Stimulated activated CD4-positive, alpha-beta T cell treated with anti-CD3 and anti-CD28 coated beads, Interleukin-4, amount 100 ng/mL, for 1 hour (primary cell): ENCODE data around the gene SYCP1.
A peak's percentile ranks its signal among the peaks of the same experiment; 100 is the strongest.
"Not testable (repeated sequence)": the region's sequence is repeated elsewhere in the genome, so short reads cannot be mapped to it uniquely, and the experiment has no call there.

Experiments used
- DNase-seq: peaks from one replicate; pipeline ENCODE4 v3.0.0-alpha.2; 2020

The SYCP1 gene

DNA sequence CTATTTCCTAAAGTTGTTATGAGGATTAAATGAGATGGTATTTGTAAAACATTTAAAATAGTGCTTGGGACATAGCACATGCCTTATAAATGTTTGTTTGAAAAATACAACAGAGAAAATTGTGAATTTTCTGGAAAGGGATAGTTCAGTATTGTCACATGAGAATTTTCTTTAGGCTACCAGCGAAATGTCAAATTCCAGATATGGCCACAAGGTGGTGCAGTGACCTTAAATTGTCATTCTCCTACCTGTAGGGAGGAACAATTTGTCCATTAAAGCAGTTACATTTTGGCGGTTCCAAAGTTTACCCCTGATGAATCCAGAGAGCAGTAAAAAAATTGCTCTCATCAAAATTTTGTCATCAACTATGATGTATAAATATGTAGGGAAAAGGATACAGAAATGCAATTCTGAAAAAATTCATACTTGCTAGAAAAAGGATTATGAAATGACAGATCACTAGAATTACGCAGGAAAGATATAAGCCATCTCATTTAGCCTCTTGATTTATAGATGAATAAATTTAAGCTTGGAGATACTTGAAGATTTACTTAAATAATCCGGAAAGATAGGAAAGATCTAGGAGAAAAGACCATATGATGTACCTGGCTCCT lies 124.7 kb downstream of the SYCP1 start:
- peak; percentile 61 for DNase-seq

DNA sequence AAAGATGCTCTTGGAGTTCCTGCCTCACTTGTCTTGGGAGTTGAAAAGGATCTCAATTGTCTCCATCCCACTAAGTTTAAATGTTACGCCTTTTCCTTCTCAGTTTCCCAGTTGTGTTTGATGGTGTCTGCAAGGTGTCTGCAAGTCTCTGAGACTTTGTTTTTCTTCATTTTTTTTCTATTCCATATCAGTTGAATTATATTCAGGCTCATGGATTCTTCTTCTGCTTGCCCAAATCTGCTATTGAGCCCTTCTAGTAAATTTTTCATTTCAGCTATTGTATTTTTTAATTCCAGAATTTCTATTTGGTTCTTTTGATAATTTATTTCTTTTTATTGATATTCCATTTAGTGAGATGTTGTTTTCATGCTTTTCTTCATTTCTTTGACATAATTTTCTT lies 127.6 kb downstream of the SYCP1 start:
- no peak for DNase-seq

DNA sequence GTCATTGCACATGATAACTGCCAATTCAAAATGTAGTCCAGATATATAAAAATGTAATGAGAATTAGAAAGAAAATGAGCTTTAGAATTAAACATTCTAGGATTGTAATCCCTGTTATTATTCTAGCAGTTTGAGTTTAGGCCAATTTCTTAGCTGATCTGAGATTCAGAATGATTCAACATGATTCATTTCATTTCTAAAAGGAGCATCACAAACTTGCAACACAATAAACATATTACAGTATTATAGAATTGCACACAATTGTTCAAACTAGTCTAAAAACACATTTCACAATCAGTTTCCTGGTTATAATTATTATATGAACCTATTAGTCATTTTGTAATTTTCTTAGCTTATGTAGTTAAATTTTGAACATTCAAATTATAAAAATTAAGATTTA lies 131.6 kb downstream of the SYCP1 start:
- DNase-seq: no peak

DNA sequence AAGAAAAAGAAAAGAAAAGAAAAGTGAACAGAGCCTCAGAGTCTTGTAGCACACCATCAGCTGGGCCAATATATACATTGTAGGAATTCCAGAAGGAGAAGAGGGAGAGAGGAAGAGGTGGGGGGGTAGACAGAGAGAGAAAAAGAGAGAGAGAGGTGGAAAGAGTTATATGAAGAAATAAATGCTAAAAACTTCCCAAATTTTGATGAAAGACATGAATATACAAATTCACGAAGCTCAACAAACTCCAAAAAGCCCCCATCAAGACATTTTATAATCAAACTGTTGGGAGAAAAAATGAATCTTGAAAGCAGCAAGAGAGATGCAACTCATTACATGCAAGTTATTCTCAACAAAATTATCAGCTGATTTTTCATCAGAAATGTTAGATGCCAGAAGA lies 133.4 kb downstream of the SYCP1 start:
- no peak for DNase-seq

DNA sequence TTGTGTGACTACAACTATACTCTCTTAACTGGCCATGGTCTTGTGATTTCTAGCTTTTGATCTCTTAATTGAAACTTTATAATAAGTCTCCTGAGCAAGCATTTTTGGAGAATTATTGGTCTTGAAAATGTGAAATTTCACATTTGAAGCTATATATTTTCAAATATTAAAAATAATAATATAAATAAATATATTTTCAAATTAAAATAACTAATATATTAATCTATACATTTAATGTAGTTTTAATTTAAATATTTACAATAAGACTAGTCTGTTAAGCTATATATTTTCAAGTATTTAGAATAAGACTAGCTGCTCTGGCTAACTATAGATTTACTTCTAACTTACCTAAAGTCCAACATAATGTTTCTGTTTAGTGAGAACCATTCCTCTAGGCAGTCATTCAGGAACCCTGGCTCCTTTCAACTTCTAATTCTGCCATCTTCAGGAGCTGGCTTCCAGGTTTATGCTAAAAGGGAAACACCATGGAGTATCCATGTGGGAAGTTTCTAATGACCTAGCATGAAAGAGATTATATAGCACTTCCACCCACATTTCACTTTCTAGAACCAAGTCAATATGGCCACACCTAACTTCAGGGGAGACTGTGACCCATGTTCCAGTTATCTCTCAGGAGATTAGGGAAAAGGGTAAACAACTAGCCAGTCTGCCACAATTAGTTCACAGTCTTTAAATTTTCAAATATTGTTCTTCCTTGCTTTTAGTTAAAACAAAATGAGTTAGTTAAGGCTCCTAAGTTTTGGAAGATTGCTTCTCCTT lies 143.0 kb downstream of the SYCP1 start:
- DNase-seq: no peak

DNA sequence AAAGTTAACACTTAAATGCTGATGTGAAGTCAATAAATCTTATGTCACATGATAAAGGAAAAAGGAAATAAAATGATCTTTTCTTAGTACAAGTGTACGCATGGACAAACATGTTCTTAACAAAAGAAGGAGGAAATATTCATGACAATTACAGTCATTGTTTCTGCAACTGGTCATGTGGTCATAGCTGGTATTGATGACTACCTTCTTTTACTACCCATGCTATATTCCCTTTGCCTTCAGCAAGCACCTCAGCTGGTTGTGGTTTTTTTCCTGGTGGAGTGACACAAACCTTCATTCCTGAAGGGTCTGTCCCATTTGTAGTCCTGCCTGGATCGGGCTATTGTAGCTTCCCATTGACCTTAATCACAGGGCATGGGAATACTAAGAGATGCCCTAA lies 151.5 kb downstream of the SYCP1 start:
- no peak for DNase-seq

DNA sequence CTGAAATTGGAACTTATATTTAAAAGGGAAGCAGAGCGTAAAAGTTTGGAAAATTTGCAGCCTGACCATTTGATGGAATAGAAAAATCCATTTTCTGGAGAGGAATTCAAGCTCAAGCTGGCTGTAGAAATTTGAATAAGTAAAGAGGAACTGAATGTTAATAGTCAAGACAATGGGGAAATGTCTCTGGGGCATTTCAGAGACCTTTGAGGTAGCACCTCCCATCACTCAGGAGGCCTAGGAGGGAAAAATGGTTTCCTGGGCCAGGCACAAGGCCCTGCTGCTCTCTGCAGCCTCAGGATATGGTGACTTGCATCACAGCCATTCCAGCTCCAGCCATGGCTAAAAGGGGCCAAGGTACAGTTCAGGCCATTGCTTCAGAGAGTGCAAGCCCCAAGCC lies 157.3 kb downstream of the SYCP1 start:
- DNase-seq: no peak

DNA sequence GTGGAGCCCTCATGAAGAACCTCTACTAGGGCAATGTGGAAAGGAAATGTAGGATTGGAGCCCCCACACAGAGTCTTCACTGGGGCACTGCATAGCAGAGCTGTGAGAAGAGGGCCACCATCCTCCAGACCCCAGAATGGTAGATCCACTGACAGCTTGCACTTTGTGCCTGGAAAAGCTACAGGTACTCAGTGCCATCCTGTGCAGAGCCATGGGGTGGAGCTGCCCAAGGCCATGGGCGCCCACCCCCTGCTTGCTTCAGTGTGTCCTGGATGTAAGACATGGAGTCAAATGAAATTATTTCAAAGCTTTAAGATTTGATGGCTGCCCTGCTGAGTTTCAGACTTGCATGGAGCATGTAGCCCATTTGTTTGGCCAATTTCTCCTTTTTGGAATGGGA lies 157.8 kb downstream of the SYCP1 start:
- no peak for DNase-seq

DNA sequence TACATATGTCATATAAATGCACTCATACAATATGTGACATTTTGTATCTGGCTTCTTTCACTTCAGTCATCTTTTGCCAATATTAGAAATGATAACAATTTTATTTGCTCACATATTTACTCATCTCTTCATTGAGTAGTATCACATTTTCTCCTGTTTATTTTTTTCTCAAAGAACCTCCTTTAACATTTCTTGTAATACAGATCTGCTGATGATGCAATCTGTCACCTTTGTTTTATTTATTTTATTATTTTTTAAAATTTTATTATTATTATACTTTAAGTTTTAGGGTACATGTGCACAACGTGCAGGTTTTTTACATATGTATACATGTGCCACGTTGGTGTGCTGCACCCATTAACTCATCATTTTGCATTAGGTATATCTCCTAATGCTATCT lies 159.1 kb downstream of the SYCP1 start:
- no peak for DNase-seq

DNA sequence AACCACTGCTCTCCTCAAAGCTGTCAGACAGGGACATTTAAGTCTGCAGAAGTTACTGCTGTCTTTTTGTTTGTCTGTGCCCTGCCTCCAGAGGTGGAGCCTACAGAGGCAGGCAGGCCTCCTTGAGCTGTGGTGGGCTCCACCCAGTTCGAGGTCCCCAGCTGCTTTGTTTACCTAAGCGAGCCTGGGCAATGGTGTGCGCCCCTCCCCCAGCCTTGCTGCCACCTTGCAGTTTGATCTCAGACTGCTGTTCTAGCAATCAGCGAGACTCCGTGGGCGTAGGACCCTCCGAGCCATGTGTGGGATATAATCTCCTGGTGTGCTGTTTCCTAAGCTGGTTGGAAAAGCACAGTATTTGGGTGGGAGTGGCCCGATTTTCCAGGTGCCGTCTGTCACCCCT lies 164.9 kb downstream of the SYCP1 start:
- DNase-seq: not testable (repeated sequence)

DNA sequence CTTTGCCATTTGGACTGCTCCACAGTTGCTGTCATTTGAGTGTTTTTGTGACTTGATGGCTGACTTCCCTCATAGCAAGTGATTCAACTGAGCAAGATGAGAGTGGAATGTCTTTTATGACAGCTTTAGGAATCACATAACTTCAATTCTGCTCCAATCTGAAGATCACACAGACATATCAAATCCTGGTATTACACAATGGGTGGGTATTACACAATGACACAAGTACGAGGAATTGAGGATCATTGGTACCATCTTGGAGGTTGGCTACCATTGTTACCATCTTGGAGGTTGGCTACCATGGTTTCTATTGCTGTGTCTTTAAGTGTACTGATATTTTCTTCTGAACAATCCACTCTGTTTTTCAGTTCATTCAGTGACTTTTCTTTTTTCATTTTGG lies 166.5 kb downstream of the SYCP1 start:
- DNase-seq: no peak

DNA sequence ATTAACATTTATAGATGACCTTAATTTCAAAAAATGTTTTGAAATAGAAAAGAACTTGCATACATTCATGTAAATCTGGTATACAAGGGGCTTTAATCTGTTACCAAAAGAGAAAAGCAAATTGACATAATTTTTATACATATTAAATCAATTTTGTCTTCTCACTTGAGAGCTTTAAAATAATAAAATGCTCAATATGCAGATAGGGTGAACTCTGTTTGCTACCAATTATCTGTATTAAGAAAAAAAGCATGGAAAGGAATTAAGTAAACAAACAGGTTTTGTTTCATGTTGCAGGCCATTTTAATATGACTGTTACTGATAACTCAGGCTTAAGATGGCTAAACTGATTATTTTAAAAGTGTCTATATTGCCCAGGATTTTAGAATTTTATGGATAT lies 168.9 kb downstream of the SYCP1 start:
- DNase-seq: no peak

DNA sequence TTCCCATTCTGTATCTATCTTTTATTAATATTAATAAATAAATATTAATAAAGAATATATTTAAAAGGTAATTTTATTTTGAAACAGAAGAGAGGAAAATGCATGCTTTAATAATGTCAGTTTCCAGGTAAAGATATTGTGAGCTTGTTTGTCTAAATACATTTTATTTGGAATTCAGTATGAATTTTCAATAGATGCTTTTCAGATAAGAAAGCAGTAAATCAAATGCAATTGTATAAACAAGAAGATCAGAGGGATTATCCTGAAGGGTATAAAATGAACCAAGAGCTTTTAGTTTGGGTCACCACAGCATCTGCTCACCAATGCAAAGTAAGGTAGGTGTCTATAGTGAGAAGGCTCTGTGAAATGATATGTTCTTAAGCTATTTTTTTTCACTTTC lies 174.9 kb downstream of the SYCP1 start, which contains the start of gene TSHB:
Gene TSHB (plus strand): TSS at position 301 of the 400 bp plus-strand sequence. CDS start 3,537 bp downstream, outside the sequence.
- no peak for DNase-seq

DNA sequence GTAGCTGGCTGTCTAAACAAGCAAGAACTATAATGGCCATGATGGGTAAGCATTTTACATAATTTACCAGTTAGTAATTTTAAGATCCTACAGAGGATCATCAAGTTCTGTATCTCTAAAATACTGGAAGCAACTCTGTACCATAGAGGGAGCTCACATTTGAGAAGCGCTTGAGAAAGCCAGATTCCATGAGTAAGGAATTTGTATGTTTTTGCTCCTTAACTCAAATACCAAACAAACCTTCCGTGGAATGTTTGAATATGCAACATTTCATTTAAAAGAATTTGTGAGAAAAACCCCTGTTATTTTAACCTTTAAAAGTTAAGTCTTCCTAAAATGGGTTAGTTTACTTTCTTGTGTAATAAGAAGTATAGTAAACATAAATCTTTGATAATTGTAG lies 176.9 kb downstream of the SYCP1 start:
- no peak for DNase-seq

DNA sequence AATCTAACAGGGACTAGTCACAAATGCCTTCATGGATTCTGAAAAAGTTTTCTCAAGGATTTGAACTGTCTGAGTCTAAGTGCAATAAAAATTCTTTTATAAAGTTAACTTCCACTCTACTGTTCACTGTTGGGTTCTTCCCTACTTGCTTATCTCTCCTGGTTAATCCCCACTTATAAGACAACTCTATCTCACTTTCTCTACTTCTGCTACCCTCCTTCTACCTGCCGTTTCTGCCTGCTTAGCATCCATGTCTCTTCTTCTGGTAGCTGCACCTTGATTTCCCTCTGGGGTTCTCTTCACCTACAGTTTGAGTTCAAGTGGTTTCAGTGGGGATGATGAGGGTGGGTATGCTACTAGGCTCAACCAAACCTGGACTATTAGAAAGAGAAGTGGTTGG lies 181.0 kb downstream of the SYCP1 start:
- no peak for DNase-seq

DNA sequence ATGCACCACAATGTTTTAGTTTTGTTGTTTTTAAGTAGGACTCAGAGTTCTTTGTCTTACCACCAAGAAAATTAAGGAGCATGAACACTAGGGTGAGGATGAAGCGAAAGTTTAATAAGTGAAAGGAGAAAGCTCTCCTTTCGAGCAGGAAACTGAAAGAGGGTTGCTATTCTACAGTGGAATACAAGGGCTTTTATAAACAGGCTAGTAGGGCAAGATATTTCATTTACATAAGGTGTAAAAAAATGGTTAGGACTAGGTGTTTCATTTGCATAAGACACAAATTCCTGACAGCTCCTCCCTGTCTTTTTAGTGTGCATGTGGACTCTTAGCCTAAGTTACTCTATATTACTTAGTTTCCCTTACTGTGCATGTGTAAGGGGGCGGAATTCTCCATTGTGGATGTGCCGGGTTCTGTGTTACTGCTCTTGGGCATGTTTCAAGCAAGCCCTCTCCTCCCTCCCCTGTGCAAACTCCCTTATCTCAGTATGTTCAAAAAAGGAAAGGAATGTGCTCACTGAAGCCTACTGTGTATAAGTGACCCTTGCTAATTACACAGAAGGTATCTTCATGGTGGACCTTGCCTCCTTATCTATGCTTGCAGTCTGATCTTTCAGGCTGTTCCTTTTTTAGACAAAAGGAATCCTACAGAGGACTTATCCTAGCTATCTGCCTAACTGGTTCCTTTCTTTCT lies 182.3 kb downstream of the SYCP1 start:
- DNase-seq: no peak

DNA sequence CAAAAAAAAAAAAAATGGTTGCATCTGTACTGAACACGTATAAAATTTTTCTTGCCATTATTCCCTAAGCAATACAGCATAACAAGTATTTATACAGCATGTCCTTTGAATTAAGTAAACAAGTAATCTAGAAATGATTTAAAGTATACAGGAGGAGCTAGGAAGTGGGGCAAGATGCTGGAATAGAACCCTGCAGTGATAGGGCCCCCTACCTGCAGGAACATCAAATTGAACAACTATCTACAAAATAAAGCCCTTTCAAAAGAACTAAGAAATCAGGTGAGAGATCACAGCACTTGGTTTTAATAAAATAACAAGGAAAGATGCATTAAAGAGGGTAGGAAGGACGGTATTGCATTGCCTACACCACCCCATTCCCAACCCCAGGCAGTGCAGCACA lies 185.8 kb downstream of the SYCP1 start:
- DNase-seq: no peak

DNA sequence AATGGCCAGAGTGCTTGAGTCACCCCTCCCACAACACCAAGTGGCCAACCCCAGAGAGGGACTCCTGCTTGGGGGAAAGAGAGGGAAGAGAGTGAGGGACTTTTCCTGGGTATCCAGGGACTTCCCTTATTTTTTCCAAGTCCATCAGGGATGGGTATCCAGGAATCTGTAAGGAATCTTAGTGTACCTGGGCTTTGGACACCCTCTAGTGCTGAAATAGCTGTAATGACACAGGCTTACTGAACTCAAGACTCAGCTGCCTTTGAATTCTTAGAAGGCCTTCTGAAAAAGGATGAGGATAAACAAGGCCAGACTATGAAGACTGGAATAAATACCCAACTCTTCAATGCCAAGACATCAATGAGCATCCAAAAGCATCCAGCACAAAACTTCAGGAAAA lies 187.0 kb downstream of the SYCP1 start:
- no peak for DNase-seq
